NCI-H1436 treated with DMSO at 0.1 percent for 48 hours (cell line): ENCODE results near the gene PRAMEF6.
"Not testable (repeated sequence)": the region's sequence is repeated elsewhere in the genome, so short reads cannot be mapped to it uniquely, and the experiment has no call there.

Experiments
- DNase-seq: peaks from one replicate; lab custom pipeline; 2025; lab: John Stamatoyannopoulos, UW

The PRAMEF6 gene

DNA sequence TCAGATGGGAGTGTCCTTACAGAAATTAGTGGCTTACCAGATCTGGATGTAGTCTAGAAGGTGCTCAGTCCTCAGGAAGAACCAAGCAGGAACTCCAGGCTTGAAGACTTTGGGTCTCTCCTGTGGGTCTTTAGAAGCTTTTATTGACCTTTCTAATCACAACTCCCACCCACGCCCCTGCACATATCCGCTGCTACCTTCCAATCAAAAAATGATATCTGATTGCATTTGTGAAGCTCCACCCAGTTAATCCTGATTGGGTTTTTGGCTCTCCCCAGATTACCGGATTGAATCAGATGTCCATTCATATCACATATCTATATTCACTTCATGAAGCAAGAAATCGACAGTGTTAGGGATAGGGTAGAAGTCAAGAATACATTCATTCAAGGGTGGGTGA, at the start of gene PRAMEF6:
TSS of gene PRAMEF6 (minus strand) at position 101 of the 400 bp plus-strand sequence. CDS start 5,062 bp downstream, outside the sequence.
- not testable (repeated sequence) for DNase-seq

DNA sequence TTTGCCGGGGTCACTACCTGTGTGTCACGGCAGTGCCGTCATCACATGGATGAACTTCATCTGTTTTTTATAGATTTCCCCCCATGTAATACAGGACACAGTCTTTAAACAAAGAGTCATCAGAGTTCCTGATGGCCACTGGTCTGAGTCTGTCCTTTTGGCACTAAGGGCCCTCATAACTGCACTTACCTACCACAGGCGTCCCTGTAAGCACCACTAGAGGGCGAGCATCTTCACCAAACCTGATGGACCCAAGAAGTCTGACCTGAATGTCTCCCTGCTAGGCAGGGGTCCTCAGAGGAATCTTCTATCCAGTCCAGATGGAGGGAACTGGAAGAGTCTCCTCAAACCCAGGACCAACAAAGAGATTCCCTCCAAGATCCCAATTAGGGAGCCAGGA, 23.0 kb downstream of the PRAMEF6 start:
- not testable (repeated sequence) for DNase-seq

DNA sequence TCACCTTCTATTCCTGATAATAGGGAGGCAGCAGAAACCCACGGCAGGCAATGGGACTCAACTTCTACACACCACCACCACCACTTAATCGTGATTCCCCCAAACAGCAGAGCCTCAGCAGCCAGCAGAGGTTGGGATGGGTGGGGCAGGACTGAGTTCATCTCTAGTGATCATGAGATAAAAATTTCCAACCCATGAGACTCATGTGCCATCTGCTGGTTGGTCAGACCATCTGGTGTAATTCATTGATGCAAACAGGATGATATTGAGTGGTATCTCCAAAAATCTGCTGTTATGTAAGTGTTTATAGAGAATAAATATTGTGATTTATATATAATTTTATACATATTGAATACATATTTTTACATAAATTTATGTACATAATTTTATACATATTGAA, 25.6 kb downstream of the PRAMEF6 start:
- DNase-seq: not testable (repeated sequence)

DNA sequence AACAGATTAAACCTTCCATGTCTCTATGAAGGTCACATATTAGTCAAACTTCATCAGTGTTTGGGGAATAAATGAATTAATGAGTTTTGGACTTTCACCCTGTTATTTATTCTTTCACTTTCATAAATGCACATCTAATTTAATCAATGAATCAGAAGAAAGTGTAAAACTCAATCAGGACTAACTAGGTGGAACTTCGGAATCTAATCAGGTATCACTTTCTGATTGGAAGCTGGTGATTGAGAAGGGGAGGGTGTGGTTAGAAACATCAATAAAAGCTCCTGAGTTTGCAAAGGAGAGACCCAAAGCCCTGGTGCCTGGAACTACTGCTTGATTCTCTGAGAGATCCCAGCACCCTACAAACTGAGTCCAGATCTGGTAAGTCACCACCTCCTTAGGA, 31.1 kb downstream of the PRAMEF6 start, which contains the start of gene PRAMEF7:
TSS of gene PRAMEF7 (plus strand) at position 301 of the 400 bp plus-strand sequence. CDS start 1,083 bp downstream, outside the sequence.
- DNase-seq: not testable (repeated sequence)

DNA sequence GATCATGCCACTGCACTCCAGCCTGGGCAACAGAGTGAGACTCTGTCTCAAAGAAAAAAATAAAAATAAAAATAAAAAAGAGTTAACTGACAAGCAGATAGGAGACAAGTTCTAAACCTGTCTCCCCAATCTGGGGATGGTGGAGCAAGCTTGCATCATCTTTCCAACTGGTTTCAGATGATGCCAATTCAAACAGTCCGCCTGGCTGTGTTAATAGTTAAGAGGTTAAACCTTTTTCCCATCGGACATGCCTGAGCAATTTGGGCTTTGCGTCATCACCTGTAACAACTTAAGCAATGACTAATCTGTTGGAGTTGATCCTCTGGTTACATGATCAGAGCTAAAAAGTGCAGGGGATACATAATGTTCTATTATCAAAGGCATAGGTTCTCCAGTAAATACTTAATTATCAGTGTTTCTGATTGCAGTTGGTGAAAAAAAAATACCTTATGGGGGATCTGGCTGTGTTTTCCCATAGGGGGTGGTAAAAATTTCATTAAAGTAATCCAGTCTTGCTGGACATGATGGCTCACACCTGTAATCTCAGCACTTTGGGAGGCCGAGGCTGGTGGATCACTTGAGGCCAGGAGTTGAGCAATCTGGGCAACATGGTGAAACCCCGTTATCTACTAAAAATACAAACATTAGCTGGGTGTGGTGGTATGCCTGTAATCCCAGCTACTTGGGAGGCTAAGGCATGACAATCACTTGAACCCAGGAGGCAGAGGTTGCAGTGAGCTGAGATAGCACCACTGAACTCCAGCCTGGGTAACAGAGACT, 43.4 kb downstream of the PRAMEF6 start:
- DNase-seq: not testable (repeated sequence)

DNA sequence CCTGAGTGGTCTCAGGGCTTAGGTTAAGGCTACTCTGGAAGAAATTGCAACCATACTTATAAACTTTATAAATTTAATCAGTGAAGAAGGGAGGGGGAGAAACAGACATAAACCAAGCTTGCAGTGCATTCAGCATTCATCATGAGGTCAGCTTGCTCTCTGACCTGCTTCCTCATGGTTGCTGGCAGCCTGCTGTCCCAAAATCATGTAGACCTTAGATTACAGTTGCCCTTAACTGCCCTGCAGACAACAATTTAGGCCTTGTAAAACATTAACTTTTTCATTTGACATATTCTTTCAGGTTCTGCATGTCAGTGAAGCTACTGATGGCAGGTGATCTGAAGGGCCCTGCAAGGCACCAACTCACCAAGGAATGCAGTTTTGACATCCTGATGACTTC, 48.2 kb downstream of the PRAMEF6 start:
- not testable (repeated sequence) for DNase-seq

DNA sequence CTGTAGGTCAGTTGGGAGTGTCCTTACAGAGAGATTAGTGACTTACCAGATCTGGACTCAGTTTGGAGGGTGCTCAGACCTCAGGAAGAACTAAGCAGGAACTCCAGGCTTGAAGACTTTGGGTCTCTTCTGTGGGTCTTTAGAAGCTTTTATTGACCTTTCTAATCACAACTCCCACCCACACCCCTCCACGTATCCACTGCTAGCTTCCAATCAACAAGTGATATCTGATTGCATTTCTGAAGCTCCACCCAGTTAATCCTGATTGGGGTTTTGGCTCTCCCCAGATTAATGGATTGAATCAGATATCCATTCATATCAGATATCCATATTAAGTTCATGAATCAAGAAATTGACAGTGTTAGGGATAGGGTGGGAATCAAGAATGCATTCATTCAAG, 49.2 kb downstream of the PRAMEF6 start, which contains the start of gene PRAMEF10:
TSS of gene PRAMEF10 (minus strand) at position 101 of the 400 bp plus-strand sequence. CDS start 2,423 bp downstream, outside the sequence.
- DNase-seq: not testable (repeated sequence)
